GM23338 (cell line): ENCODE results near the gene GNAT3. TPM values are rescaled to one million over a fixed set of nuclear protein-coding genes. Genes with fewer than 3 reads are reported as not detected.

Experiments
- ATAC-seq: fragments of 200-7000 bp; cut with Tn5 transposase; 3 replicates; pipeline ENCODE4 v1.9.1; 2020
- DNase-seq: peaks from one replicate; pipeline ENCODE4 v3.0.0-alpha.2; 2015; ENCODE audit warnings: low spot score
- H2AFZ ChIP-seq: fragments of 200-600 bp; sonication (generic); 2 replicates; pipeline ENCODE4 v1.8.0; 2016; ENCODE audit warnings: antibody characterized with exemption, mild to moderate bottlenecking, moderate library complexity
- H3F3A ChIP-seq: fragments of 200-600 bp; sonication (generic); replicated peaks from 2 replicates; pipeline ENCODE4 v1.8.0; 2017; ENCODE audit warnings: antibody characterized with exemption, mixed run types, low read depth
- H3K27ac ChIP-seq: fragments of 200-600 bp; sonication (generic); 2 replicates; pipeline ENCODE4 v1.6.1; 2016; ENCODE audit warnings: low read depth
- H3K27me3 ChIP-seq: fragments of 200-600 bp; sonication (generic); 2 replicates; pipeline ENCODE4 v1.8.0; 2016; ENCODE audit warnings: mild to moderate bottlenecking, mixed run types, moderate library complexity; ENCODE audit not compliant: insufficient read depth
- H3K36me3 ChIP-seq: fragments of 200-600 bp; sonication (generic); 2 replicates; pipeline ENCODE4 v1.8.0; 2016; ENCODE audit warnings: mild to moderate bottlenecking; ENCODE audit not compliant: insufficient read depth
- H3K4me1 ChIP-seq: fragments of 200-600 bp; sonication (generic); 2 replicates; pipeline ENCODE4 v1.8.0; 2016; ENCODE audit warnings: mild to moderate bottlenecking, moderate library complexity; ENCODE audit not compliant: insufficient read depth
- H3K4me2 ChIP-seq: fragments of 200-600 bp; sonication (generic); 2 replicates; pipeline ENCODE4 v1.7.1; 2017; ENCODE audit warnings: mixed run types
- H3K4me3 ChIP-seq: fragments of 200-600 bp; sonication (generic); 2 replicates; pipeline ENCODE4 v1.6.1; 2016; ENCODE audit warnings: mixed run types
- H3K79me2 ChIP-seq: fragments of 200-600 bp; sonication (generic); replicated peaks from 2 replicates; pipeline ENCODE4 v1.8.0; 2017; ENCODE audit warnings: mild to moderate bottlenecking; ENCODE audit not compliant: insufficient read depth
- H3K9me2 ChIP-seq: fragments of 200-600 bp; sonication (generic); 2 replicates; pipeline ENCODE4 v1.8.0; 2017; ENCODE audit not compliant: insufficient read depth
- H4K20me1 ChIP-seq: fragments of 200-600 bp; sonication (generic); replicated peaks from 2 replicates; pipeline ENCODE4 v1.8.0; 2017; ENCODE audit warnings: mild to moderate bottlenecking; ENCODE audit not compliant: insufficient read depth
- H3K27ac Mint-ChIP-seq: 2 replicates; pipeline ENCODE4 v1.8.0; 2020; ENCODE audit warnings: inconsistent platforms, mild to moderate bottlenecking, moderate library complexity, mixed read lengths
- H3K27me3 Mint-ChIP-seq: 3 replicates; pipeline ENCODE4 v1.8.0; 2022; ENCODE audit warnings: low read depth, mild to moderate bottlenecking, moderate library complexity, mixed read lengths, inconsistent platforms; ENCODE audit not compliant: insufficient read depth, poor library complexity
- H3K36me3 Mint-ChIP-seq: 3 replicates; pipeline ENCODE4 v1.8.0; 2021; ENCODE audit warnings: low read depth, mild to moderate bottlenecking, inconsistent platforms, moderate library complexity, mixed read lengths
- H3K4me1 Mint-ChIP-seq: 3 replicates; pipeline ENCODE4 v1.8.0; 2020; ENCODE audit warnings: mild to moderate bottlenecking, inconsistent platforms, mixed read lengths
- H3K4me3 Mint-ChIP-seq: 3 replicates; pipeline ENCODE4 v1.8.0; 2021; ENCODE audit warnings: moderate library complexity, mild to moderate bottlenecking, inconsistent platforms, mixed read lengths
- H3K9me3 Mint-ChIP-seq: 3 replicates; pipeline ENCODE4 v1.8.0; 2020; ENCODE audit warnings: moderate library complexity, mild to moderate bottlenecking, inconsistent platforms, mixed read lengths
- CREB1 ChIP-seq: fragments of 250-450 bp; sonication (Bioruptor Pico); IDR thresholded peaks from 2 replicates; pipeline ENCODE4 v1.5.0; 2020; ENCODE audit warnings: low read depth, mild to moderate bottlenecking, moderate library complexity
- EZH2 ChIP-seq: fragments of 200-600 bp; sonication (generic); IDR thresholded peaks from one replicate; pipeline ENCODE4 v1.8.0; 2017; ENCODE audit warnings: antibody characterized with exemption, mild to moderate bottlenecking, low read depth; ENCODE audit not compliant: unreplicated experiment
- JUNB ChIP-seq: IDR thresholded peaks from one replicate; pipeline ENCODE4 v1.6.1; 2016; ENCODE audit warnings: antibody characterized with exemption; ENCODE audit not compliant: unreplicated experiment
- POLR2AphosphoS5 ChIP-seq: IDR thresholded peaks from 2 replicates; pipeline ENCODE4 v1.6.1; 2016; ENCODE audit warnings: antibody characterized with exemption, low read depth
- ZNF114 ChIP-seq: fragments of 250-450 bp; sonication (Bioruptor Pico); IDR thresholded peaks from 2 replicates; pipeline ENCODE4 v1.5.0; 2020; ENCODE audit warnings: mild to moderate bottlenecking, moderate library complexity
- ZNF331 ChIP-seq: fragments of 250-450 bp; sonication (Bioruptor Pico); IDR thresholded peaks from 2 replicates; pipeline ENCODE4 v1.5.0; 2020; ENCODE audit warnings: low read depth, mild to moderate bottlenecking, moderate library complexity
- polyA plus RNA-seq: library from polyadenylated mRNA; unstranded; fragments of >200 nt; fragmentation: Nextera tagmentation; extraction: Ambion mirVana; gene quantifications from 2 replicates; pipeline ENCODE4 v1.2.1, GENCODE V29; 2016
- total RNA-seq: library from RNA; depleted of rRNA; stranded (reverse); fragments of >200 nt; shearing (Covaris generic); gene quantifications from 2 replicates; pipeline ENCODE4 v1.2.3, GENCODE V29; 2014
- TF ChIP-seq, protein P1 (sequence below): IDR thresholded peaks from one replicate; pipeline ENCODE4 v1.6.1; 2018; ENCODE audit warnings: antibody characterized with exemption; ENCODE audit not compliant: unreplicated experiment
- TF ChIP-seq, protein P2 (sequence below), 2 experiments: fragments of 200-600 bp in 1 of 2; sonication (generic) in 1 of 2; conservative IDR thresholded peaks; 2 replicates each; pipeline versions ENCODE4 v1.5.1 to v1.6.1; 2016 to 2017; ENCODE audit warnings: antibody characterized with exemption in 2 of 2, low read depth in 2 of 2, mild to moderate bottlenecking in 2 of 2, moderate library complexity in 1 of 2

GNAT3 gene
- total and polyA plus RNA-seq, 2 experiments from 2014 or later = not detected

DNA sequence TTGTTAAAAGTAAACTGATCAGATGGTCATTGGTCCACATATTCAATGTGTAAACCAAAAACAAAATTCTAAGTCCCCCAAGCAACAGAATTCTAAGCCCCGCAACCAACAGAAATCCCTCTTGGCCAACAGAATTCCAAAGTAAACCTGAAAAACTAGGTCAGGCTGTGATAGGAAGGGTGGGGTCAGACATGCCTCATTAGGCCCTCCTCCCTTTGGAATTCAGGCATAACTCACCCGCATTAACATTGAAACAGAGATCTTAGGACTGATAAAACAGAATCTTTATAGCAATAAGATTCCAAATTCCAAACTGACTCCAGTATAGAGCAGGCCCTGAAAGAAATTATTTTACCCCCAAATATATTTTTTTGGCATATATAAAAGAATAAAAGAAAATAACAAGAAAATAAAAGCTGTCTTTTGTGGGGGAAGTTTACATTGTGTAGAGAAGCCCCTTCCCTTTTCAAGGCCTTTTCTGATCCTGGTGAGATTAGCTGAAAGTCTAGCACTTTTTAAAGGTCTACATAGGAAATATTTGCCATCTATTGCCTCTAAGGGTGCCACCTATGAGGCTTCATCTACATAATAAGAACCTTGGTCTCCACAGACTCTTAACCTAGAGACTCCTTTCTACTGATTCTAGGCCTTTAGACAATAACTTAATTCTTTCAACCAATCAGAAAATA, 30.5 kb downstream of the GNAT3 start:
- Histone ChIP-seq H3F3A (no peaks in the 10 kb centered on the region), H3K4me3 (no peak overlapping the region), H3K79me2 (no peaks in the 10 kb centered on the region), H3K27me3 (no peaks in the 10 kb centered on the region), H2AFZ (no peak overlapping the region), H4K20me1 (no peaks in the 10 kb centered on the region), H3K4me2 (no peak overlapping the region), H3K27ac (peak overlapping the region; percentile 58), H3K9me2 (peaks cover 5% of the 10 kb centered on the region; the same call in 1 of the 2 replicates), H3K4me1 (peaks cover 10% of the 10 kb centered on the region), H3K36me3 (no peaks in the 10 kb centered on the region)
- Mint-ChIP-seq H3K4me1 (peaks cover 17% of the 10 kb centered on the region), H3K27me3 (peaks cover 2% of the 10 kb centered on the region), H3K36me3 (peaks cover 17% of the 10 kb centered on the region; the same call in 2 of the 3 replicates), H3K9me3 (peaks cover 7% of the 10 kb centered on the region; the same call in 2 of the 3 replicates), H3K4me3 (no peak overlapping the region), H3K27ac (peak overlapping the region; percentile 80; the same call in 1 of the 2 replicates)
- ATAC-seq = peak; percentile 74
- peak; percentile 78 for DNase-seq
- TF ChIP-seq CREB1 (CRISPR knock-in tag) = no peak
- TF ChIP-seq POLR2AphosphoS5 = no peak
- TF ChIP-seq JUNB = no peak
- TF ChIP-seq ZNF331 (CRISPR knock-in tag) = no peak
- no peak for TF ChIP-seq ZNF114
- TF ChIP-seq, protein P1, sequence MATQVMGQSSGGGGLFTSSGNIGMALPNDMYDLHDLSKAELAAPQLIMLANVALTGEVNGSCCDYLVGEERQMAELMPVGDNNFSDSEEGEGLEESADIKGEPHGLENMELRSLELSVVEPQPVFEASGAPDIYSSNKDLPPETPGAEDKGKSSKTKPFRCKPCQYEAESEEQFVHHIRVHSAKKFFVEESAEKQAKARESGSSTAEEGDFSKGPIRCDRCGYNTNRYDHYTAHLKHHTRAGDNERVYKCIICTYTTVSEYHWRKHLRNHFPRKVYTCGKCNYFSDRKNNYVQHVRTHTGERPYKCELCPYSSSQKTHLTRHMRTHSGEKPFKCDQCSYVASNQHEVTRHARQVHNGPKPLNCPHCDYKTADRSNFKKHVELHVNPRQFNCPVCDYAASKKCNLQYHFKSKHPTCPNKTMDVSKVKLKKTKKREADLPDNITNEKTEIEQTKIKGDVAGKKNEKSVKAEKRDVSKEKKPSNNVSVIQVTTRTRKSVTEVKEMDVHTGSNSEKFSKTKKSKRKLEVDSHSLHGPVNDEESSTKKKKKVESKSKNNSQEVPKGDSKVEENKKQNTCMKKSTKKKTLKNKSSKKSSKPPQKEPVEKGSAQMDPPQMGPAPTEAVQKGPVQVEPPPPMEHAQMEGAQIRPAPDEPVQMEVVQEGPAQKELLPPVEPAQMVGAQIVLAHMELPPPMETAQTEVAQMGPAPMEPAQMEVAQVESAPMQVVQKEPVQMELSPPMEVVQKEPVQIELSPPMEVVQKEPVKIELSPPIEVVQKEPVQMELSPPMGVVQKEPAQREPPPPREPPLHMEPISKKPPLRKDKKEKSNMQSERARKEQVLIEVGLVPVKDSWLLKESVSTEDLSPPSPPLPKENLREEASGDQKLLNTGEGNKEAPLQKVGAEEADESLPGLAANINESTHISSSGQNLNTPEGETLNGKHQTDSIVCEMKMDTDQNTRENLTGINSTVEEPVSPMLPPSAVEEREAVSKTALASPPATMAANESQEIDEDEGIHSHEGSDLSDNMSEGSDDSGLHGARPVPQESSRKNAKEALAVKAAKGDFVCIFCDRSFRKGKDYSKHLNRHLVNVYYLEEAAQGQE = no peak
- TF ChIP-seq EZH2 = no peak

DNA sequence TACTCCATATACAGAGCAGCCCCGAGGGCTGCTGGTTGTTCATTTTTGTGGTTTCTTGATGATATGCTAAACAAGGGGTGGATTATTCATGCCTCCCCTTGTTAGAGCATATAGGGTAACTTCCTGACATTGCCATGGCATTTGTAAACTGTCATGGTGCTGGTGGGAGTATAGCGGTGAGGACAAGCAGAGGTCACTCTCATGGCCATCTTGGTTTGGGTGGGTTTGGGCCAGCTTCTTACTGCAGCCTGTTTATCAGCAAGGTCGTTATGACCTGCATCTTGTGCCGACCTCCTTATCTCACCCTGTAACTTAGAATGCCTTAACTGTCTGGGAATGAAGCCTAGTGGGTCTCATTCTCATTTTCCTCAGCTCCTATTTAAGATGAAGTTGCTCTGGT, 31.3 kb downstream of the GNAT3 start:
- no peak overlapping the region for H3K27ac ChIP-seq
- no peaks in the 10 kb centered on the region for H3K79me2 ChIP-seq
- Mint-ChIP-seq H3K9me3 (peaks cover 7% of the 10 kb centered on the region; the same call in 2 of the 3 replicates), H3K36me3 (peaks cover 17% of the 10 kb centered on the region; the same call in 2 of the 3 replicates), H3K4me3 (no peak overlapping the region), H3K4me1 (peaks cover 23% of the 10 kb centered on the region), H3K27me3 (peaks cover 2% of the 10 kb centered on the region), H3K27ac (no peak overlapping the region)
- H2AFZ ChIP-seq = no peak overlapping the region
- peaks cover 17% of the 10 kb centered on the region for H3K4me1 ChIP-seq
- no peaks in the 10 kb centered on the region for H3F3A ChIP-seq
- TF ChIP-seq JUNB = no peak
- TF ChIP-seq, protein P2, sequence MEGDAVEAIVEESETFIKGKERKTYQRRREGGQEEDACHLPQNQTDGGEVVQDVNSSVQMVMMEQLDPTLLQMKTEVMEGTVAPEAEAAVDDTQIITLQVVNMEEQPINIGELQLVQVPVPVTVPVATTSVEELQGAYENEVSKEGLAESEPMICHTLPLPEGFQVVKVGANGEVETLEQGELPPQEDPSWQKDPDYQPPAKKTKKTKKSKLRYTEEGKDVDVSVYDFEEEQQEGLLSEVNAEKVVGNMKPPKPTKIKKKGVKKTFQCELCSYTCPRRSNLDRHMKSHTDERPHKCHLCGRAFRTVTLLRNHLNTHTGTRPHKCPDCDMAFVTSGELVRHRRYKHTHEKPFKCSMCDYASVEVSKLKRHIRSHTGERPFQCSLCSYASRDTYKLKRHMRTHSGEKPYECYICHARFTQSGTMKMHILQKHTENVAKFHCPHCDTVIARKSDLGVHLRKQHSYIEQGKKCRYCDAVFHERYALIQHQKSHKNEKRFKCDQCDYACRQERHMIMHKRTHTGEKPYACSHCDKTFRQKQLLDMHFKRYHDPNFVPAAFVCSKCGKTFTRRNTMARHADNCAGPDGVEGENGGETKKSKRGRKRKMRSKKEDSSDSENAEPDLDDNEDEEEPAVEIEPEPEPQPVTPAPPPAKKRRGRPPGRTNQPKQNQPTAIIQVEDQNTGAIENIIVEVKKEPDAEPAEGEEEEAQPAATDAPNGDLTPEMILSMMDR (conservative IDR thresholded peaks at IDR 0.05; ENCODE audit: low read depth in 2 of 2) = no peak
- H3K4me2 ChIP-seq = no peak overlapping the region
- H3K36me3 ChIP-seq = no peaks in the 10 kb centered on the region
- DNase-seq (no peak), ATAC-seq (no peak)
- peaks cover 5% of the 10 kb centered on the region; the same call in 1 of the 2 replicates for H3K9me2 ChIP-seq
- no peaks in the 10 kb centered on the region for H3K27me3 ChIP-seq
- no peak overlapping the region for H3K4me3 ChIP-seq
- no peaks in the 10 kb centered on the region for H4K20me1 ChIP-seq
